H1 (cell line): ENCODE results near the gene SLC9A2. TPM values are rescaled to one million over a fixed set of nuclear protein-coding genes. Genes with fewer than 3 reads are reported as not detected.

ENCODE experiments used
- CTCF ChIA-PET: fragments of 300-600 bp; sonication (Branson Sonifier 250); formaldehyde crosslinking; loops from one replicate; lab custom pipeline; 2021; ENCODE audit not compliant: partially characterized antibody; lab: Charles Lee
- POLR2A ChIA-PET: fragments of 300-600 bp; sonication (Branson Sonifier 250); formaldehyde crosslinking; loops from one replicate; lab custom pipeline; 2021; ENCODE audit warnings: inconsistent platforms; ENCODE audit not compliant: partially characterized antibody; lab: Charles Lee
- DNase-seq, 2 experiments: peaks; one replicate each; pipeline versions ENCODE4 v3.0.0 to v3.0.0-alpha.2; 2010 to 2022; ENCODE audit warnings: low spot score in 2 of 2, low read depth in 1 of 2, mixed read lengths in 1 of 2
- FAIRE-seq: peaks from 2 replicates; lab custom pipeline; 2011; peaks lifted over from hg19 to GRCh38; lab: Jason Lieb, UNC
- H2AFZ ChIP-seq: 2 replicates; pipeline ENCODE4 v1.8.1; 2012; ENCODE audit warnings: low read length, inconsistent platforms
- H2AK5ac ChIP-seq: 2 replicates; pipeline ENCODE4 v1.6.1; 2013; ENCODE audit warnings: low read depth, low read length
- H2BK120ac ChIP-seq: replicated peaks from 2 replicates; pipeline ENCODE3; 2013; ENCODE audit warnings: low read depth, low read length, inconsistent platforms
- H2BK12ac ChIP-seq: 2 replicates; pipeline ENCODE4 v1.6.1; 2013; ENCODE audit warnings: low read depth, low read length
- H2BK15ac ChIP-seq: 2 replicates; pipeline ENCODE4 v1.6.1; 2013; ENCODE audit warnings: low read length
- H2BK20ac ChIP-seq: 2 replicates; pipeline ENCODE4 v1.6.1; 2013; ENCODE audit warnings: low read length
- H2BK5ac ChIP-seq: 2 replicates; pipeline ENCODE4 v1.6.1; 2013; ENCODE audit warnings: low read depth, low read length
- H3K14ac ChIP-seq: 2 replicates; pipeline ENCODE4 v1.6.1; 2013; ENCODE audit warnings: inconsistent platforms; ENCODE audit not compliant: insufficient read length
- H3K18ac ChIP-seq: 2 replicates; pipeline ENCODE4 v1.6.1; 2013; ENCODE audit warnings: low read length; ENCODE audit errors: extremely low read depth
- H3K23ac ChIP-seq: 2 replicates; pipeline ENCODE4 v1.6.1; 2013; ENCODE audit warnings: inconsistent platforms; ENCODE audit not compliant: insufficient read length
- H3K23me2 ChIP-seq: 2 replicates; pipeline ENCODE4 v1.6.1; 2013; ENCODE audit warnings: low read depth, low read length
- H3K27ac ChIP-seq: 2 replicates; pipeline ENCODE4 v1.6.1; 2011; ENCODE audit warnings: low read depth, low read length, inconsistent platforms
- H3K27me3 ChIP-seq, 4 experiments: replicated peaks in 1 of 4; 1 replicate in 1 of 4; 2 replicates in 3 of 4; pipeline versions ENCODE4 v1.6.1 to v1.8.1; 2011 to 2013; ENCODE audit warnings: low read length in 3 of 4, mild to moderate bottlenecking in 3 of 4, inconsistent platforms in 2 of 4, mixed read lengths in 2 of 4, moderate library complexity in 1 of 4; ENCODE audit not compliant: control insufficient read depth in 3 of 4, insufficient read depth in 3 of 4; ENCODE audit errors: extremely low read depth in 1 of 4
- H3K36me3 ChIP-seq, 4 experiments: 2 replicates each; pipeline versions ENCODE4 v1.6.1 to v1.8.1; 2011 to 2013; ENCODE audit warnings: mild to moderate bottlenecking in 4 of 4, low read length in 3 of 4, moderate library complexity in 2 of 4, control low read depth in 1 of 4, inconsistent platforms in 1 of 4; ENCODE audit not compliant: insufficient read depth in 4 of 4, control insufficient read depth in 2 of 4
- H3K4ac ChIP-seq: replicated peaks from 2 replicates; pipeline ENCODE3; 2013; ENCODE audit warnings: low read length, low read depth, mixed read lengths, inconsistent platforms; ENCODE audit not compliant: insufficient read length
- H3K4me1 ChIP-seq, 4 experiments: replicated peaks in 1 of 4; 1 replicate in 1 of 4; 2 replicates in 3 of 4; pipeline versions ENCODE4 v1.6.1 to v1.8.1; 2011 to 2013; ENCODE audit warnings: low read length in 3 of 4, inconsistent platforms in 2 of 4, mixed read lengths in 1 of 4; ENCODE audit not compliant: insufficient read depth in 4 of 4, control insufficient read depth in 3 of 4
- H3K4me2 ChIP-seq, 2 experiments: 2 replicates each; pipeline versions ENCODE4 v1.6.1 to v1.8.1; 2011 to 2013; ENCODE audit warnings: low read depth in 2 of 2, low read length in 2 of 2, control low read depth in 1 of 2, inconsistent platforms in 1 of 2, mild to moderate bottlenecking in 1 of 2; ENCODE audit not compliant: insufficient read depth in 1 of 2
- H3K4me3 ChIP-seq, 4 experiments: fragments of 200-600, 300-600 bp in 1 of 4; sonication (generic), shearing (Covaris generic), sonication (Bioruptor Twin) in 1 of 4; 2 replicates each; pipeline versions ENCODE4 v1.5.1 to v1.8.1; 2011 to 2016; ENCODE audit warnings: low read length in 4 of 4, low read depth in 3 of 4, control low read depth in 2 of 4, inconsistent platforms in 2 of 4, mild to moderate bottlenecking in 2 of 4, mixed read lengths in 1 of 4, moderate library complexity in 1 of 4; ENCODE audit not compliant: insufficient read depth in 2 of 4; ENCODE audit errors: extremely low read depth in 1 of 4
- H3K56ac ChIP-seq: replicated peaks from 2 replicates; pipeline ENCODE3; 2013; ENCODE audit warnings: low read depth, mild to moderate bottlenecking, mixed read lengths, low read length, inconsistent platforms; ENCODE audit not compliant: insufficient read length
- H3K79me1 ChIP-seq: 2 replicates; pipeline ENCODE4 v1.6.1; 2013; ENCODE audit warnings: low read depth, low read length, control low read depth
- H3K79me2 ChIP-seq, 2 experiments: 2 replicates each; pipeline versions ENCODE4 v1.6.1 to v1.8.1; 2012 to 2013; ENCODE audit warnings: low read length in 2 of 2, mild to moderate bottlenecking in 2 of 2, inconsistent platforms in 1 of 2; ENCODE audit not compliant: insufficient read depth in 2 of 2, control insufficient read depth in 1 of 2
- H3K9ac ChIP-seq, 4 experiments: replicated peaks in 1 of 4; 1 replicate in 1 of 4; 2 replicates in 3 of 4; pipeline versions ENCODE4 v1.6.1 to v1.8.1; 2011 to 2013; ENCODE audit warnings: low read depth in 3 of 4, low read length in 3 of 4, control low read depth in 2 of 4, mild to moderate bottlenecking in 2 of 4, moderate library complexity in 2 of 4, inconsistent platforms in 1 of 4; ENCODE audit errors: extremely low read depth in 1 of 4
- H3K9me3 ChIP-seq, 2 experiments: 2 replicates each; pipeline versions ENCODE4 v1.6.1 to v1.8.1; 2012 to 2013; ENCODE audit warnings: mild to moderate bottlenecking in 2 of 2, moderate library complexity in 2 of 2, control low read depth in 1 of 2, inconsistent platforms in 1 of 2, low read depth in 1 of 2, low read length in 1 of 2, mixed read lengths in 1 of 2; ENCODE audit not compliant: insufficient read depth in 2 of 2
- H4K20me1 ChIP-seq, 2 experiments: replicated peaks in 1 of 2; 2 replicates each; pipeline versions ENCODE3 to v1.8.1; 2011 to 2013; ENCODE audit warnings: inconsistent platforms in 2 of 2, low read length in 2 of 2, mild to moderate bottlenecking in 1 of 2; ENCODE audit not compliant: insufficient read depth in 2 of 2, control insufficient read depth in 1 of 2
- H4K5ac ChIP-seq: 2 replicates; pipeline ENCODE4 v1.6.1; 2013; ENCODE audit warnings: low read length, low read depth, mixed read lengths, inconsistent platforms; ENCODE audit not compliant: insufficient read length
- H4K8ac ChIP-seq: 2 replicates; pipeline ENCODE4 v1.8.0; 2013; ENCODE audit warnings: mild to moderate bottlenecking, moderate library complexity, low read length, inconsistent platforms; ENCODE audit not compliant: insufficient read depth; ENCODE audit errors: extremely low read depth
- H4K91ac ChIP-seq: replicated peaks from 2 replicates; pipeline ENCODE3; 2013; ENCODE audit warnings: low read length, mixed read lengths, inconsistent platforms; ENCODE audit not compliant: insufficient read length
- ASH2L ChIP-seq: fragments of 200-600, 300-600 bp; sonication (generic); IDR thresholded peaks from one replicate; pipeline ENCODE4 v1.7.1; 2017; ENCODE audit warnings: low read length
- CBX8 ChIP-seq: fragments of 300-800, 300-1000 bp; sonication (generic); IDR thresholded peaks from 2 replicates; pipeline ENCODE4 v1.7.1; 2016; ENCODE audit warnings: low read depth, low read length, borderline replicate concordance
- EP300 ChIP-seq, 2 experiments: IDR thresholded peaks; 1 replicate in 1 of 2; 2 replicates in 1 of 2; pipeline ENCODE4 v1.6.1; 2011 to 2012; ENCODE audit warnings: low read depth in 2 of 2, low read length in 2 of 2, mild to moderate bottlenecking in 2 of 2, borderline replicate concordance in 1 of 2, inconsistent platforms in 1 of 2, moderate library complexity in 1 of 2
- PHF8 ChIP-seq: fragments of 200-600 bp; sonication (generic); conservative IDR thresholded peaks from 2 replicates; pipeline ENCODE4 v1.7.1; 2012; ENCODE audit warnings: low read depth, mild to moderate bottlenecking, inconsistent platforms, low read length, moderate library complexity
- RFX5 ChIP-seq: IDR thresholded peaks from 2 replicates; pipeline ENCODE4 v1.6.1; 2011; ENCODE audit warnings: low read depth, low read length, improper control_type of control experiment, borderline replicate concordance
- SIX5 ChIP-seq: IDR thresholded peaks from 2 replicates; pipeline ENCODE4 v1.6.1; 2011; ENCODE audit warnings: mild to moderate bottlenecking, low read depth, low read length
- WGBS, 2 experiments: shearing (Covaris generic) in 1 of 2; methylation state at CpG; one replicate each; pipeline versions ENCODE4 v1.1.6 to v1.1.7; 2013 to 2015; ENCODE audit warnings: low lambda C conversion rate in 2 of 2, mixed read lengths in 2 of 2, inconsistent platforms in 1 of 2, low coverage in 1 of 2, missing lambda C conversion rate in 1 of 2; ENCODE audit not compliant: insufficient replicate concordance in 2 of 2, insufficient coverage in 1 of 2, insufficient read length in 1 of 2; ENCODE audit errors: extremely low coverage in 1 of 2, missing lambda C conversion rate in 1 of 2; 5-methylcytosine and 5-hydroxymethylcytosine counted together
- polyA plus RNA-seq, 7 experiments: library from polyadenylated mRNA; depleted of rRNA in 3 of 7; stranded (reverse) in 5 of 7; unstranded in 2 of 7; fragments of >200 nt in 5 of 7; fragments of 200-250 nt in 2 of 7; gene quantifications; 1 replicate in 5 of 7; 2 replicates in 1 of 7; 4 replicates in 1 of 7; pipeline versions ENCODE4 v1.2.1 to v1.2.3, GENCODE V29; 2011 to 2013; ENCODE audit warnings: missing spikeins in 2 of 7, mixed read lengths in 2 of 7
- total RNA-seq: library from RNA; stranded (reverse); fragmentation: NEBNext Ultra II Directional; extraction: Animal tissue kit (Norgen Biotek cat#: 25700); gene quantifications from 2 replicates; pipeline ENCODE4 v1.2.1, GENCODE V29; 2021
- TF ChIP-seq, protein P1 (sequence below): IDR thresholded peaks from 2 replicates; pipeline ENCODE4 v1.6.1; 2012; ENCODE audit warnings: low read length, inconsistent platforms

Gene SLC9A2
- total and polyA plus RNA-seq, 2 of the 8 experiments (the other 6 are each of a cell fraction or from before 2014, with no cell fraction given), result 0.06 to 0.13 TPM

DNA sequence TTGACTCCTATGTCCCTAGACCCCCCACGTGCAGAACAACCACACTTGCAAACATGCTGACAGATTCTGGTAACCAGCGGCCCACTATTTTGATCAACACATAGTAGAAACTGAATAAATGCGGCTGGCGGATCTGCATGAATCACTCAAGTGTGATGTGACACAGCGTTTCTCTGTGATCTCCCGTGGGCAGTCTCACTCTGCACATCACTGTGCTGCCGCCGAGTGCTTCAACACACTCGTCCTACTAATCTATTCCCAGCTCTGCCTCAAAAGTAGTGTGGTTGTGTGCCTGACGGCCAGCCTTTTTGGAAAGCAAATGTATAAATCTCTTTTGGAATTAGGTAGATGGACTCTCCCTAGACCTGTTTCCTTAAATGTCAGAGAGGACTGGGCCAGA lies 105.2 kb downstream of the SLC9A2 start:
- Histone ChIP-seq H2BK120ac (no peak overlapping the region), H2BK5ac (no peak overlapping the region), H3K18ac (no peak overlapping the region), H3K14ac (no peak overlapping the region), H4K8ac (no peak overlapping the region), H2AK5ac (no peak overlapping the region), H2AFZ (no peak overlapping the region), H3K4me2 (no peak overlapping the region), H3K79me2 (no peaks in the 10 kb centered on the region), H4K5ac (no peak overlapping the region), H3K23me2 (no peaks in the 10 kb centered on the region; the same call in 1 of the 2 replicates), H3K36me3 (peaks cover 5 to 56% (median 22%) of the 10 kb centered on the region in 4 experiments), H3K27ac (no peak overlapping the region), H2BK12ac (no peak overlapping the region), H2BK20ac (no peak overlapping the region), H3K23ac (no peak overlapping the region), H3K79me1 (no peaks in the 10 kb centered on the region), H3K9ac (no peak overlapping the region), H3K56ac (no peak overlapping the region), H3K9me3 (no peaks in the 10 kb centered on the region), H4K91ac (no peak overlapping the region), H3K27me3 (no peaks in the 10 kb centered on the region), H2BK15ac (no peak overlapping the region), H3K4me3 (no peak overlapping the region), H3K4me1 (no peaks in the 10 kb centered on the region), H4K20me1 (no peaks in the 10 kb centered on the region), H3K4ac (no peak overlapping the region)
- no peak for DNase-seq
- no peak for FAIRE-seq
- 95% methylated on average over 10 of the region's 10 CpGs; no CpG with 5 or more reads in 1 of the 2 experiments for WGBS, 2 experiments
- POLR2A ChIA-PET, result interaction anchor here (1.2 kb wide), 1 partner anchor 12 kb away, joined by 3 read pairs; a partner anchor contains a TSS
- CTCF ChIA-PET, result interaction anchor here (0.6 to 1.2 kb wide), 2 partner anchors 29 to 1295 kb away, joined by 3 to 4 read pairs; no protein-coding TSS in a partner anchor
- no peak for TF ChIP-seq CBX8
- TF ChIP-seq SIX5, result no peak
- TF ChIP-seq EP300 (IDR thresholded peaks at IDR 0.05; ENCODE audit: borderline replicate concordance in 1 of 2, low read depth in 2 of 2, low read length in 2 of 2), result no peak
- TF ChIP-seq, protein P1, sequence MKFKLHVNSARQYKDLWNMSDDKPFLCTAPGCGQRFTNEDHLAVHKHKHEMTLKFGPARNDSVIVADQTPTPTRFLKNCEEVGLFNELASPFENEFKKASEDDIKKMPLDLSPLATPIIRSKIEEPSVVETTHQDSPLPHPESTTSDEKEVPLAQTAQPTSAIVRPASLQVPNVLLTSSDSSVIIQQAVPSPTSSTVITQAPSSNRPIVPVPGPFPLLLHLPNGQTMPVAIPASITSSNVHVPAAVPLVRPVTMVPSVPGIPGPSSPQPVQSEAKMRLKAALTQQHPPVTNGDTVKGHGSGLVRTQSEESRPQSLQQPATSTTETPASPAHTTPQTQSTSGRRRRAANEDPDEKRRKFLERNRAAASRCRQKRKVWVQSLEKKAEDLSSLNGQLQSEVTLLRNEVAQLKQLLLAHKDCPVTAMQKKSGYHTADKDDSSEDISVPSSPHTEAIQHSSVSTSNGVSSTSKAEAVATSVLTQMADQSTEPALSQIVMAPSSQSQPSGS, result no peak
- TF ChIP-seq ASH2L, result no peak
- no peak for TF ChIP-seq RFX5
- TF ChIP-seq PHF8, result no peak
